Duodenal mucosa (tissue), 2 donors: ENCODE results near the gene NAGA.

Source experiments
- H3K27ac ChIP-seq: one replicate; pipeline ENCODE4 v1.7.0; 2013; ENCODE audit warnings: low read depth, low read length
- H3K27me3 ChIP-seq, 2 donors: one replicate each; pipeline ENCODE4 v1.7.0; 2013; ENCODE audit warnings: low read length in 2 of 2, control low read depth in 1 of 2; ENCODE audit not compliant: insufficient read depth in 2 of 2, control insufficient read depth in 1 of 2
- H3K36me3 ChIP-seq, 2 donors: one replicate each; pipeline ENCODE4 v1.7.0; 2013; ENCODE audit warnings: low read length in 2 of 2, control low read depth in 1 of 2; ENCODE audit not compliant: insufficient read depth in 2 of 2, control insufficient read depth in 1 of 2
- H3K4me1 ChIP-seq, 2 donors: one replicate each; pipeline ENCODE4 v1.7.0; 2013; ENCODE audit warnings: low read length in 2 of 2, control low read depth in 1 of 2; ENCODE audit not compliant: insufficient read depth in 2 of 2, control insufficient read depth in 1 of 2
- H3K4me3 ChIP-seq, 2 donors: one replicate each; pipeline ENCODE4 v1.7.0; 2013; ENCODE audit warnings: low read length in 2 of 2, low read depth in 1 of 2
- H3K9ac ChIP-seq, 2 donors: one replicate each; pipeline ENCODE4 v1.7.0; 2013; ENCODE audit warnings: low read length in 2 of 2, low read depth in 1 of 2
- H3K9me3 ChIP-seq, 2 donors: one replicate each; pipeline ENCODE4 v1.7.0; 2013; ENCODE audit warnings: low read length in 2 of 2, control low read depth in 1 of 2; ENCODE audit not compliant: control insufficient read depth in 1 of 2

The NAGA gene

GRCh38 chr22:42090596-42091454 lies 20.2 kb upstream of the NAGA start, which contains the start of gene NDUFA6:
NDUFA6 (minus strand) TSS chr22:42090772; CDS start chr22:42090744, 28 bp downstream.
- Histone ChIP-seq H3K27me3 (no peaks in the 10 kb centered on the region), H3K36me3 (peaks cover 12 to 13% of the 10 kb centered on the region in 2 donors), H3K9ac (peak within 1 kb of the TSS; percentile 97 to 98), H3K27ac (peak within 1 kb of the TSS; percentile 96), H3K9me3 (no peaks in the 10 kb centered on the region), H3K4me3 (peak within 1 kb of the TSS; percentile 93 to 97), H3K4me1 (peaks cover 16 to 17% of the 10 kb centered on the region in 2 donors)

- no peak overlapping the region for H3K4me3 ChIP-seq
- H3K27ac ChIP-seq = no peak overlapping the region
- no peaks in the 10 kb centered on the region for H3K27me3 ChIP-seq
- H3K36me3 ChIP-seq = peaks cover 21 to 50% of the 10 kb centered on the region in 2 donors
- H3K9me3 ChIP-seq = no peaks in the 10 kb centered on the region
- H3K4me1 ChIP-seq = peaks cover 12 to 14% of the 10 kb centered on the region in 2 donors
- no peak overlapping the region for H3K9ac ChIP-seq
These were observed 15.4 kb upstream of the NAGA start for GRCh38 chr22:42086051-42086450.

- Histone ChIP-seq H3K4me1 (peaks cover 14 to 18% of the 10 kb centered on the region in 2 donors), H3K9ac (no peak overlapping the region), H3K36me3 (peaks cover 21 to 50% of the 10 kb centered on the region in 2 donors), H3K4me3 (no peak overlapping the region), H3K27me3 (no peaks in the 10 kb centered on the region), H3K27ac (no peak overlapping the region), H3K9me3 (no peaks in the 10 kb centered on the region)
These were observed 14.3 kb upstream of the NAGA start for GRCh38 chr22:42084874-42085273.

- Histone ChIP-seq H3K9ac (no peak overlapping the region), H3K4me3 (no peak overlapping the region), H3K36me3 (peaks cover 21 to 50% of the 10 kb centered on the region in 2 donors), H3K27ac (no peak overlapping the region), H3K4me1 (peaks cover 15 to 16% of the 10 kb centered on the region in 2 donors), H3K27me3 (no peaks in the 10 kb centered on the region), H3K9me3 (no peaks in the 10 kb centered on the region)
These were observed 12.5 kb upstream of the NAGA start for GRCh38 chr22:42083119-42083518.

GRCh38 chr22:42080287-42080686 lies 9.7 kb upstream of the NAGA start:
- Histone ChIP-seq H3K4me1 (peaks cover 19 to 26% of the 10 kb centered on the region in 2 donors), H3K4me3 (peak overlapping the region; percentile 72 to 84), H3K27ac (peak overlapping the region; percentile 68)

GRCh38 chr22:42079319-42080251 lies 9.0 kb upstream of the NAGA start, which contains the start of gene SMDT1:
SMDT1 (plus strand) TSS chr22:42079700; CDS start chr22:42079769, 69 bp downstream.
- Histone ChIP-seq H3K9me3 (no peaks in the 10 kb centered on the region), H3K4me1 (peaks cover 24 to 31% of the 10 kb centered on the region in 2 donors), H3K4me3 (peak within 1 kb of the TSS; percentile 72 to 84), H3K27me3 (no peaks in the 10 kb centered on the region), H3K36me3 (peaks cover 4 to 28% of the 10 kb centered on the region in 2 donors), H3K27ac (peak within 1 kb of the TSS; percentile 95), H3K9ac (peak within 1 kb of the TSS; percentile 89 to 97)

More at GRCh38 chr22:42080287-42080686, 9.7 kb upstream of the NAGA start:
- Histone ChIP-seq H3K9me3 (no peaks in the 10 kb centered on the region), H3K27me3 (no peaks in the 10 kb centered on the region), H3K36me3 (peaks cover 4 to 34% of the 10 kb centered on the region in 2 donors), H3K9ac (peak overlapping the region; percentile 55 to 97)

GRCh38 chr22:42078469-42079318 lies 8.1 kb upstream of the NAGA start:
- Histone ChIP-seq H3K4me3 (peak overlapping the region; percentile 72 to 84), H3K27ac (peak overlapping the region; percentile 95), H3K36me3 (peaks cover 4 to 23% of the 10 kb centered on the region in 2 donors), H3K4me1 (peaks cover 27 to 36% of the 10 kb centered on the region in 2 donors), H3K9ac (peak overlapping the region; percentile 89 to 97), H3K9me3 (no peaks in the 10 kb centered on the region), H3K27me3 (no peaks in the 10 kb centered on the region)

GRCh38 chr22:42077486-42078125 lies 7.0 kb upstream of the NAGA start:
- no peak overlapping the region for H3K4me3 ChIP-seq
- H3K9ac ChIP-seq = peak overlapping the region in 1 of 2 donors; percentile 12
- no peaks in the 10 kb centered on the region for H3K9me3 ChIP-seq
- H3K4me1 ChIP-seq = peaks cover 33 to 40% of the 10 kb centered on the region in 2 donors
- H3K36me3 ChIP-seq = peaks cover 0 to 12% of the 10 kb centered on the region in 2 donors
- no peak overlapping the region for H3K27ac ChIP-seq
- H3K27me3 ChIP-seq = no peaks in the 10 kb centered on the region
